Left forelimb (tissue), 1 donor: ENCODE results near the gene SAP30BP.
"Not testable (repeated sequence)": the region's sequence is repeated elsewhere in the genome, so short reads cannot be mapped to it uniquely, and the experiment has no call there.

Experiments
- DNase-seq: peaks from one replicate; pipeline ENCODE4 v3.0.0-alpha.2; 2018; ENCODE audit warnings: low spot score

The SAP30BP gene

DNA sequence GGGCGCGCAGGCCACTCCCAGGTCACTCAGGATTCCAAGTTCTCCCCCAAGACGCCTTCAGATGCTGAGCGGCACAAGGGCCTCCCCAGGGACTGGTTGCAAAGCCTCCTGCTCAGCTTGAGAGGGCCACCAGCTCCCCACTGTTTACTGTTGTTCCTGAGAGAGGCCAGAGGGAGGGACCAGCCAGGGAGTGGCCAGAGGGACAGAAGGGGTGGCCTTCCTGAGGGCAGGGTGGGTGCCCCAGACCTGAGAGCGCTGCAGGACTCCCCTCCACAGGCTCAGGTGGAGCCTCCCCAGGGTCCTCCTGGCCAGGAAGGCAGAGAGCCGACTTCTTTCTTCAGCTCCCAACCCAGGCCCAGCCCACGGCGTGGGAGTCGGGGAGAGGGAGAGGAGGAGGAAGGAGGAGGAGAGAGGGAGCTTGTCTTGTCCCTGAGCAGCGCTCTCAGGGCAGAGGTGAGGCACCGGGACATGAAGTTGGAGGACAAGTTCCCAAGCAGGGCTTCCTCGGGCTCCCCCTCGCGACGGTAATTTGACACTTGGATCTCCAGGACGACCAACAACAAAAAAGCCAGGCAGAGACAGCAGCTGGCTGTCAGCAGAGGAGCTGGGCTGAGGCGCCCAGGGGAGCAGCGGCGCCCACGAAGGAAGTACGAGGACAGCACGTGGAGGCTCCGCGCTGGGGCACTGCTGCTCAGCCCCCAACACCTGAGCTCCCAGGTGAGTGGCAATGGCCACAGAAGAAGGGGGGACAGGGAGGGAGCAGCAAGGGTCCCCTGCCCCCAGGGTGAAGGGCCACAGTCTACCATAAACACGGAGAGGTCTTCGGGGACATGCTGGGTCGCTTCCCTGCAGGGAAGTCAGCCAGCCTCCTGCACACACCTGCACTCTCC, 33.4 kb upstream of the SAP30BP start:
- DNase-seq: peak; percentile 90

GRCh38 chr17:75634376-75634740, 32.8 kb upstream of the SAP30BP start:
- DNase-seq: no peak

- DNase-seq: no peak
These were observed 32.2 kb upstream of the SAP30BP start for GRCh38 chr17:75634754-75635609.

DNA sequence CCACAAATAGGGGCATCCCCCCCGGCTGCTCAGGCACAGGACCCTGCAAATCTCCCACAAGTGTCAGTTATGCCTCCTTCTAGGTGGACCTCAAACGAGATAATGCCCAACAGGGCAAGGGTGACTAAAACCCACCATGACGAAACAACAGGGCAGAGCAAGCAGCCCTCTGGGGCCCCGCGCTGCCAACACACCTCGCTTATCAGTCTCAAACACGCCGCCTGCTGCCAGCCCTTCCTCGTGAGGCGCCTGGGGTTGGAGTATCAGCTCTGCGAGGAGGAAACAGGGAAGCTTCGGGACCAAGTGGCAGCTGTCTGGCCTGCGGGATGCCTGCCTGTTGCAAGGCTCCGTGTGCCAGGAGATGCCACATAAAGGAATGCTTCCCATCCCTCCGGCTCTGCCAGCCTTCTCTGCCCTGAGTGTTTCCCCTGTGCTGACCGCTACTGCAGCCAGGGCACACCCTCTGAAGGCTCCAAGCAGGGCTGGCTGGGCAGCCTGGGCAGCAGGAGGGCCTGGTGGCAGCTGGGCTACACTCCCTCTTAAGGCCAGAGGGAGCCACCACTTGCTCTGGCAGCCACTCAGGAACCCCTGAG, 31.4 kb upstream of the SAP30BP start:
- no peak for DNase-seq

- DNase-seq: no peak
These were observed 30.6 kb upstream of the SAP30BP start for GRCh38 chr17:75636381-75637142.

GRCh38 chr17:75637143-75637538, 30.0 kb upstream of the SAP30BP start:
- DNase-seq: no peak

- no peak for DNase-seq
These were observed 29.6 kb upstream of the SAP30BP start for GRCh38 chr17:75637551-75637950.

- DNase-seq: not testable (repeated sequence)
These were observed 29.1 kb upstream of the SAP30BP start for GRCh38 chr17:75638039-75638438.

DNA sequence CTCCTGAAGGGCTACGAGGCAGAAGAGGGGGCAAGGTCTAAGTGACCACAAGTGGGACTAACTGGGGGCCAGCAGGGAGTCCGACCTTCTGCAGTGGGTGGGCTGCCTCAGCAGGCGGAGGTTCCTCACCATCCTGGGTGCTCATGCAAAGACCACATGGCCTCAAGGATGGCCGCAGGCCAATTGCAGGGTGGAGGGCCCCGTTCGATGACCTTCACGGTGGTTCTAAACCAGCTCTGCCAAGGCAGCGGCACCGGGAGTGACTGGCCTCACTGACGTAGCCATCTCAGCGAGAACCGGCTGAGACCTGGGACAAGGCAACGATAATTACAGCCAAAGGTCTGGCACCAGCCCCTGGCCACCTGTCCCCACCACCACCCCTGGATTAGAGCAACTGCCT, 28.2 kb upstream of the SAP30BP start:
- no peak for DNase-seq

GRCh38 chr17:75639327-75639726, 27.8 kb upstream of the SAP30BP start:
- DNase-seq: no peak

- no peak for DNase-seq
These were observed 27.2 kb upstream of the SAP30BP start for GRCh38 chr17:75639771-75640555.

- no peak for DNase-seq
These were observed 26.5 kb upstream of the SAP30BP start for GRCh38 chr17:75640556-75641119.

DNA sequence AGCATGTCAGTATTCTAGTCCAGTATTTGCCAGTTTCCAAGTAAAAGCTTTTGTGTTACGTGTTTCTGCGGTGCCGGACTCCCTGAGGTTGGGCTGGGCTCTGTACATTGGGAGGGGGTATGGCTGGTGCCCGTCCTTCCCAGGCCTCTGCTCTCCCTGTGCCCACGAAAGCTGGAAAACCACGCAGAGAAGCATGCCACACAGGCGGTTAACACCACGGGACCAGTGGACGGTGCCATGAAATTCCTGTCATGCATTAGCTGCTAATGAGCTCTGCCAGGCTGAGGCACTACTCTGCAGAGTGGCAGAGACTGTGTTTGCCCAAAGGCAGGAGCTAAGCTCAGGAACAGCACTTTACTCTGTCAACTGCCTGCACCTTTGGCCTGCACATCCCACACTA, 25.8 kb upstream of the SAP30BP start:
- DNase-seq: no peak

DNA sequence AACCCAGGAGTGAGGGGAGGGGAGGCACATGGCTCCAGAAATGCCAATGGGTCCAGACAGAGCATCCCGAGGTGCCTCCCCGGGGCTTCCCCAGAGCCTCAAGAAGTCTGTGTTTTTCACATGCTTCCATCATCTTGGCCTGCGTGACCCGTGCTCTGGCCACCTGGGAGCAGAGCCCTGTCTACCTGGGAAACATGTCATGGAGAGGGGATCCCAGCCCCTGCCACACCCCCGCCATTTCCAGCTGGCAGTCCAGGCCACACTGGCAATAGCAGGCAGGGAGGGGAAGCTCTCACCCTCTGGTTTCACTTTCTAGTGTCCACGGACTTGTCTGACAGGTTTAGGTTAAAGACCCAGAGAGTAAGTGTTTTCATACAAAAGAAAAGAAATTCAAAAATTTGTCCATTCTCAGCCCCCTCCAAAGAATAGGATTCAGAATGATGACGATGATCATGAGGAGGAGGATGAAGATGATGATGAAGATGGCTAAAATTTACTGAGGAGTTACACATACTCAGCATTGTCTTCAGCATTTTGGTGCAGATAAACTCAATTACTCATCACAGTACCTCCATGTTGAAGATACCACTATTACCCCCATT, 24.9 kb upstream of the SAP30BP start:
- DNase-seq: peak; percentile 53

DNA sequence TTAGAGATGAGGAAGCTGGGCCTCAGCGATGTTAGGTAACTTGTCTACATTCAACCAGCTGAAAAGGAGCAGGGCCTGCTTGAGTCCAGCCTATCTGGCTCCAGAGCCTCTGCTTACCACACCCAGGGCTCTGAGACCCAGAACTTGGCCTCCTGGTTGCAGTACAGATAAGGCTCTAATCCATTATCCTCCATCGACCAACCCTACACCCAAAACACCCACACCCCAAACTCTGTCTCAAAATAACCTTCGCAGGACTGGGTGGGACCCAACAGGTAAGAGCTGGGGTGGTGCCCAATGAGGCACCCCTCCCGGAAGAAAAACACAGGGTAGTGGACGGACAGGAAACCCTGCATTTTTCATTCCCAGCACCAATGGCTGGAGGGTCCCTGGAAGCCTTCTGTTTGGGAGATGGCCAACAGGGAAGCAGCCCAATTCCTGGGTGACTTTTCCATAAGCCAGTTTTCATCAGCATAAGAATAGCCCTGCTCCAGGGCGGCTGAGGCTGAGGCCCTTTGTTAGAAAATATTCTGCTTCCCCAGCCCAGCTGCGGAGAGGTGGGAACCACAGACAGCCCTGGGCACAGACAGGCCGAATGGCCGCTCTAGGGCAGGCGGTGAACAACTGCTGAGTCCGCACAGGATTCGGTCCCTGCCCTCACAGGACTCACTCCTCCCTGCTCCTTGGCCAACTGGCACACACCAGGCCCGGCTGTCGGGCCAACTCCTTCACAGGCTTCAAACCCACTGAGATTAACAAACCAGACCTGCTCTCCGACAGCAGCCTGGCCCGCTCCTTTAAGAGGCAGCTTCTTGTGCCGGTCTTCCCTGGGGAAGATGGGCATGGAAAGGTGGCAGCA, 24.1 kb upstream of the SAP30BP start:
- no peak for DNase-seq

- no peak for DNase-seq
These were observed 23.5 kb upstream of the SAP30BP start for GRCh38 chr17:75643643-75644017.

DNA sequence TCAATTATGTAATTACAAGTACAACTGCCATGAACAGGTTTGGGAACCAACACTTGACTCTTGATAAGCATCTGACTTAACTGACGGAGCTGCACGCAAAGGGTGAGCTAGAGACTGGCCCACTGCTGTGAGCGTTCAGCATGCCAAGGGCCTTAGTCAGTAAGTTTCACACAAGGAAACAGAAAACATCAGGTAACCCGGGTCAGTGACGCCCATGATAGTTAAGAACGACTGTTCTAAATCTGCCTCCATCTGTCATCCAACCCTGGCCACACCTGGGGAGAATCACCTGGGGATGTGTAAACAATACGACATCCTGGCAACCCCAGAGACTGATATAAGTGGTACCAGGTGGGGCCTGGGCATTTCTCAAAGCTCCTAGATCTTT, 21.6 kb upstream of the SAP30BP start:
- DNase-seq: peak; percentile 44

- peak; percentile 50 for DNase-seq
These were observed 21.1 kb upstream of the SAP30BP start for GRCh38 chr17:75645889-75646637.

- peak; percentile 57 for DNase-seq
These were observed 20.5 kb upstream of the SAP30BP start for GRCh38 chr17:75646638-75646992.
